NT2/D1 (cell line): ENCODE data around the gene CELF2.

ENCODE experiments used
- SUZ12 ChIP-seq: IDR thresholded peaks from 2 replicates; pipeline ENCODE4 v1.6.1; 2011; ENCODE audit not compliant: insufficient read length, insufficient read depth; ENCODE audit errors: extremely low read depth
- YY1 ChIP-seq: IDR thresholded peaks from 2 replicates; pipeline ENCODE4 v1.6.1; 2011; ENCODE audit not compliant: insufficient read length, insufficient read depth
- ZNF274 ChIP-seq: IDR thresholded peaks from 2 replicates; pipeline ENCODE4 v1.6.1; 2011; ENCODE audit warnings: mild to moderate bottlenecking, low read depth, low read length

GRCh38 chr10:11161096-11161495, 143.4 kb downstream of the CELF2 start:
- TF ChIP-seq ZNF274 (no peak), YY1 (no peak), SUZ12 (no peak)
